Panc1 (cell line): ENCODE measurements around the gene GLIS2. TPM values are rescaled to one million over a fixed set of nuclear protein-coding genes. Genes with fewer than 3 reads are reported as not detected.

Source experiments
- ATAC-seq: fragments of 200-7000 bp; cut with Tn5 transposase; 2 replicates; pipeline ENCODE4 v1.9.1; 2020; ENCODE audit warnings: mild to moderate bottlenecking, moderate library complexity
- BruUV-seq: library from RNA; stranded (reverse); fragments of 400-500 nt; replicated peaks from 2 replicates; lab custom pipeline; 2021; lab: Mats Ljungman, UMichigan
- CTCF ChIA-PET: fragments of 300-600 bp; sonication (Branson Sonifier 250); formaldehyde crosslinking; loops from one replicate; lab custom pipeline; 2022; ENCODE audit warnings: antibody characterized with exemption; lab: Charles Lee
- POLR2A ChIA-PET: fragments of 300-600 bp; sonication (Branson Sonifier 250); formaldehyde crosslinking; loops from one replicate; lab custom pipeline; 2022; ENCODE audit warnings: antibody characterized with exemption; lab: Charles Lee
- DNase-seq: peaks from one replicate; pipeline ENCODE4 v3.0.0-alpha.2; 2010; ENCODE audit warnings: low read depth, low spot score
- H3K27ac ChIP-seq: 2 replicates; pipeline ENCODE4 v1.5.1; 2011; ENCODE audit warnings: mild to moderate bottlenecking, low read length, inconsistent platforms
- H3K27me3 ChIP-seq: fragments of 200-500 bp; sonication (Bioruptor generic); 2 replicates; pipeline ENCODE4 v1.6.0; 2014; ENCODE audit warnings: low read length, inconsistent platforms; ENCODE audit not compliant: control insufficient read depth, insufficient read depth
- H3K36me3 ChIP-seq: fragments of 200-500 bp; sonication (Bioruptor generic); 2 replicates; pipeline ENCODE4 v1.5.1; 2014; ENCODE audit warnings: inconsistent platforms, mild to moderate bottlenecking, low read length, moderate library complexity; ENCODE audit not compliant: control insufficient read depth, insufficient read depth
- H3K4me1 ChIP-seq: 2 replicates; pipeline ENCODE4 v1.5.1; 2011; ENCODE audit warnings: inconsistent platforms, mild to moderate bottlenecking, low read length, moderate library complexity; ENCODE audit not compliant: control insufficient read depth, insufficient read depth
- H3K4me3 ChIP-seq, 2 experiments: 2 replicates each; pipeline ENCODE4 v1.5.1; 2011 to 2012; ENCODE audit warnings: low read depth in 2 of 2, low read length in 2 of 2, mild to moderate bottlenecking in 2 of 2, inconsistent platforms in 1 of 2, moderate library complexity in 1 of 2
- H3K9me3 ChIP-seq: fragments of 200-500 bp; sonication (Bioruptor generic); 2 replicates; pipeline ENCODE4 v1.5.1; 2014; ENCODE audit warnings: low read depth, mild to moderate bottlenecking, inconsistent platforms, low read length, moderate library complexity; ENCODE audit not compliant: control insufficient read depth, insufficient read depth
- CTCF ChIP-seq: fragments of 450-650 bp; IDR thresholded peaks from 2 replicates; pipeline ENCODE4 v1.5.1; 2017; ENCODE audit warnings: mild to moderate bottlenecking
- POLR2AphosphoS5 ChIP-seq: IDR thresholded peaks from 2 replicates; pipeline ENCODE4 v1.6.1; 2012; ENCODE audit warnings: mild to moderate bottlenecking, low read depth, low read length, moderate library complexity
- REST ChIP-seq, 2 experiments: IDR thresholded peaks; 2 replicates each; pipeline ENCODE4 v1.6.1; 2011 to 2012; ENCODE audit warnings: low read depth in 2 of 2, control low read depth in 1 of 2, low read length in 1 of 2, mild to moderate bottlenecking in 1 of 2, moderate library complexity in 1 of 2; ENCODE audit not compliant: insufficient read depth in 1 of 2
- SIN3A ChIP-seq: IDR thresholded peaks from 2 replicates; pipeline ENCODE4 v1.6.1; 2012; ENCODE audit warnings: low read depth, mild to moderate bottlenecking, low read length, moderate library complexity, borderline replicate concordance; ENCODE audit not compliant: insufficient read depth
- TCF7L2 ChIP-seq: IDR thresholded peaks from 2 replicates; pipeline ENCODE4 v1.6.1; 2011; ENCODE audit warnings: mild to moderate bottlenecking, low read depth, low read length, inconsistent platforms
- in situ Hi-C: cut with HindIII; loops from 2 replicates; pipeline ENCODE4 v1.10.0; 2016; ENCODE audit warnings: low sequenced_read_pairs, low pct_unique_long_range_greater_than_20kb
- intact Hi-C: fragments of 100-400 bp; cut with micrococcal nuclease; formaldehyde crosslinking; loops from one replicate; pipeline ENCODE4 v1.10.0; 2022; ENCODE audit not compliant: unreplicated experiment
- total RNA-seq: library from RNA; stranded (reverse); gene quantifications from one replicate; pipeline ENCODE4 v1.2.1, GENCODE V29; 2021; ENCODE audit not compliant: unreplicated experiment

GLIS2 gene
- total RNA-seq, 1 experiment from 2014 or later: 87.3 TPM

- ChIA-PET CTCF (no interaction called here), POLR2A (no interaction called here)
- DNase-seq (no peak), ATAC-seq (no peak)
- TF ChIP-seq SIN3A (no peak), REST (IDR thresholded peaks at IDR 0.05; ENCODE audit: insufficient read depth in 1 of 2, low read depth in 2 of 2, low read length in 1 of 2) (no peak), POLR2AphosphoS5 (no peak), TCF7L2 (no peak), CTCF (no peak)
- no peaks in the 10 kb centered on the region for H3K36me3 ChIP-seq
- H3K27me3 ChIP-seq: no peaks in the 10 kb centered on the region
- in situ Hi-C loops: no loop called here
- no peaks in the 10 kb centered on the region for H3K9me3 ChIP-seq
- no peak overlapping the region for H3K4me3 ChIP-seq
- no TSS peak for BruUV-seq
- intact Hi-C loops: no loop called here
- H3K4me1 ChIP-seq: peaks cover 42% of the 10 kb centered on the region
- peak overlapping the region; percentile 74; the same call in 1 of the 2 replicates for H3K27ac ChIP-seq
Observed at GRCh38 chr16:4291699-4292098, 24.2 kb upstream of the GLIS2 start.

GRCh38 chr16:4293181-4293716 lies 22.6 kb upstream of the GLIS2 start:
- ATAC-seq: no peak
- Histone ChIP-seq H3K36me3 (no peaks in the 10 kb centered on the region), H3K4me1 (peaks cover 41% of the 10 kb centered on the region), H3K27me3 (no peaks in the 10 kb centered on the region), H3K4me3 (no peak overlapping the region), H3K9me3 (no peaks in the 10 kb centered on the region), H3K27ac (peak overlapping the region; percentile 85)
- DNase-seq: no peak
- ChIA-PET POLR2A (interaction anchor here (0.6 kb wide), 2 partner anchors 22 to 1520 kb away, joined by 3 to 6 read pairs; partner anchors contain the start of gene GLIS2), CTCF (interaction anchor here (0.7 kb wide), 2 partner anchors 34 to 197 kb away, joined by 4 to 8 read pairs; no protein-coding TSS in a partner anchor)
- BruUV-seq: no TSS peak
- in situ Hi-C loops: no loop called here
- TF ChIP-seq REST (IDR thresholded peaks at IDR 0.05; ENCODE audit: insufficient read depth in 1 of 2, low read depth in 2 of 2, low read length in 1 of 2): no peak
- no peak for TF ChIP-seq SIN3A
- TF ChIP-seq POLR2AphosphoS5: no peak
- no peak for TF ChIP-seq CTCF
- no peak for TF ChIP-seq TCF7L2
- intact Hi-C loops: no loop called here
